CD4-positive, alpha-beta T cell treated with Interleukin-4 for 1 hour (primary cell): ENCODE measurements around the gene ZMYND19.
"Not testable (repeated sequence)": the region's sequence is repeated elsewhere in the genome, so short reads cannot be mapped to it uniquely, and the experiment has no call there.

Experiments used
- DNase-seq, 2 donors: peaks; one replicate each; pipeline ENCODE4 v3.0.0-alpha.2; 2020 to 2022

The ZMYND19 gene

DNA sequence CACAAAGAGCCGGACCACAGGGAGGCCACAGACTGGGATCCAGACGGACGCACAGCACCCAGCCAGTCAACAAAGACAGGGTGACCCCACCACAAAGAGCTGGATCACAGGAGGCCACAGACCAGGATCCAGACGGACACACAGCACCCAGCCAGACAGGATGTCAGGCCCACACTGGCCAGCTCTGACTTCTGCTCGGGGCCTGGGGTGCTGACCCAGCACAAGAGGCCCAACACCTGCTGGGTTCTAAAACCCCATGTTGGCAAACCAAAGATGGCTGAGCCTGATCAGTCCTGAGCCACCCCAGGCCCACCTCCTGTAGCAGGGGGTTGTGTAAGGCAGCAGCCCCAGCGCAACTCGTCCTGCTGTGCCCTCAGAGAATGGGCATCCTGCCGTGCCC, 6.4 kb downstream of the ZMYND19 start:
- no peak for DNase-seq

DNA sequence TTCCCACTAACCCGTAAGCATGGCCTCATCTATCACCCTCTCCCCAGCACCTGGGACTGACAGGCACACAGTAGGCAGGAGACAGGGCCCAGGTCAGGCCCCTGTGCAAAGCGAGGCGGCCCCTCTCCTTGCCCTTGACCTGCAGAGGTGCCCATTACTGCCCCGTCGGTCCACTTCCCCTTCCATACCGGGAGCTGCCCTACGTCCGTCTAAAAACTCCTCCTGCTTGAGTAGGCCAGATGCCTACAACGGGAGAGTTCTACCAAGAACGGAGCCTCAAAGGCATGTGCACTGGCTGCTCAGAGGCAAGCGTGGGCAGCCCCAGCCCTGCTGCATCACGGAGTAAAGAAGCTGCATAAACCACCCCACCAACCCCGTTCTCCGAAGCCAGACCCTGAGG, 7.0 kb downstream of the ZMYND19 start:
- DNase-seq: no peak

GRCh38 chr9:137582286-137582860, 7.9 kb downstream of the ZMYND19 start:
- peak in 1 of 2 donors; percentile 24 for DNase-seq

GRCh38 chr9:137581361-137582285, 8.7 kb downstream of the ZMYND19 start:
- no peak for DNase-seq

GRCh38 chr9:137580954-137581322, 9.4 kb downstream of the ZMYND19 start:
- no peak for DNase-seq

GRCh38 chr9:137580209-137580953, 9.9 kb downstream of the ZMYND19 start:
- DNase-seq: no peak

DNA sequence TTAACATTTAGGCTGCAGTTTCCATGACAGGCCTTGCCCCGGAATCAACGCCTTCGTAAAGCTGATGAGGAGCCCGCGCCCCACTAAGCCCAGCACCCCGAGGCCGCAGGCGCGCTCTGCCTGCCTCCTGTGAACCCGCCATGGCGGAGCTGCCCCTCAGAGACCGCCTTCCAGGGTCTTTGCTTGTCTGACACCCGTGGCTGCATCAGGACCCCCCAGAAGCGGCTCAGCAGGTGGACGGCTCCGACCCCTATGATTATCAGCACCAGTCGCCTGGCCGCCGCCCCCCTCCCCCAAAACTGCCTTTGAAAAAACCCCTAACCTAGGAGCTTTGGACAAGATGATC, 11.1 kb downstream of the ZMYND19 start:
- no peak for DNase-seq

DNA sequence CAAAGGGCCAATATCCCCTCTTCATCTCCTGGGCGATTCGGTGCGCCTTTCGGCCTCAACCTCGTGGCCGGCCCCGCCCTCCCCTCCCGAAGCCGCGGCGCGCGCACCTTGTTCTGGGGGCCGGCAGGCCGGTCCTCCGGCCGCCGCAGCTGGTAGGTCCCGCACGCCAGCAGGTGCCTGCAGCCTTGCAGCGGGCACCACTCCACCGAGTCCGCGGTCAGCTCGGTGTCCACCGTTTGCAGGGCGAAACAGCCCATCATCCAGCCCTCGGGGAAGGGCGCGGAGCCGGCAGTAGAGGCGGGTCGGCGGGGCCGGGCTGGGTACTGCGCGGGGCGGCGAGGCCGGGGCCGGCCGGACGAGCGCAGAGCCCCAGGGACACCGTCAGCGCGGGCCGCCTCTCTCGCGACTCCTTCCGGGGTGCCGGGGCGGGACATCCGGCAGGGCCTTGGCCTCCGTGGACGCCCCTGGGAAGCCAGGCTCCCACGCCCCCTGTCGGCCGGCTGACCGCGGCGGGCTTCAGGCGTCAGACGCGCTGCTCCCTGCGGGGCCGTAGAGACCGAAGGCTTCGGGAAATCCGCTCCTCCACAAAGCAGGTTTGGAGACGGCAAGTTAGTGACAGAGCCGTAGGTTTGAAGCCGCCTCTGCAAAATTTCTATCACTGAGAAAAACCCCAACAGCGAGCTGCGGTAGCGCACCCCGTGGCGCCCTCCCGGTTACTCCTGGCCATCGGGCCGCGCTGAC, 11.6 kb downstream of the ZMYND19 start, which contains the start of gene DPH7:
TSS of gene DPH7 (minus strand) at position 408 of the 741 bp plus-strand sequence. CDS start at position 260, 148 bp downstream.
- DNase-seq: peak; percentile 92 to 93

- peak in 1 of 2 donors; percentile 6 for DNase-seq
Measured at GRCh38 chr9:137575716-137576411, 14.4 kb downstream of the ZMYND19 start.

DNA sequence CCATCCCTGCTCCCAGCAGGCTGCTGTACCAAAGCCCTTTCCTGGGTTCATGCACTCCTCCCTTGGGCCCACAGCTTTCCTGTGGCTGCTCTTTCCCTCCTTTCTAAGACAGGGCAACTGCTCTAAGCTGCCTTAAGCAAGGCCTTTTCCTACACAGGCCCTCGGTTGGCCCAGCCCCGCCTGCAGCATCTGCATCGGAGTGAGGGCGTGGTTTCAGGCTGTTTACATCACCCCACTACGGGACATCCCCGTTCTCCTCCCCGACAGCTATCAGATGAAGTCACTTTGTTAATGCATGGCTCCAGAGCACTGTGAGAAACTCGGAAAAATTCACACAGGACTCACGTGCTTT, 15.0 kb downstream of the ZMYND19 start:
- DNase-seq: peak in 1 of 2 donors; percentile 34

DNA sequence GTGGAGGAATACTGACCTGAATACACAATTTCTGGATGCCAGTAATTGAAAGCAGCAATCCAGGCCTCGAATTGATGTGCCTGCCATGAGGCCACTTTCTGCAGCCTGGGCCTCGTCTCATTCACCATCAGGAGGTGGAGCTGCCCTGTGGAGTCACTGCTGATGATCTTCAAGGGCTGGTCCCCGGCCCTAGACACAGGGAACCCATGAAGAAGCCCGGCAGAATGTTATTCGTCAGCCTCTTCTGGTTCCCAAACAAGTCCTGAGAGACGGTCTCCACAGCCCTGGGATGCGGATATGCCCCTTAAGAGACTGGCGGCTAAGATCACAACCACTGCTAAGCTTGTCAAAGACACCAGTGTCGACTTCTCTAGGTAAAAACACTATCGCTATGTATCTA, 16.1 kb downstream of the ZMYND19 start:
- no peak for DNase-seq

- DNase-seq: no peak
Measured at GRCh38 chr9:137570566-137570965, 19.7 kb downstream of the ZMYND19 start.

DNA sequence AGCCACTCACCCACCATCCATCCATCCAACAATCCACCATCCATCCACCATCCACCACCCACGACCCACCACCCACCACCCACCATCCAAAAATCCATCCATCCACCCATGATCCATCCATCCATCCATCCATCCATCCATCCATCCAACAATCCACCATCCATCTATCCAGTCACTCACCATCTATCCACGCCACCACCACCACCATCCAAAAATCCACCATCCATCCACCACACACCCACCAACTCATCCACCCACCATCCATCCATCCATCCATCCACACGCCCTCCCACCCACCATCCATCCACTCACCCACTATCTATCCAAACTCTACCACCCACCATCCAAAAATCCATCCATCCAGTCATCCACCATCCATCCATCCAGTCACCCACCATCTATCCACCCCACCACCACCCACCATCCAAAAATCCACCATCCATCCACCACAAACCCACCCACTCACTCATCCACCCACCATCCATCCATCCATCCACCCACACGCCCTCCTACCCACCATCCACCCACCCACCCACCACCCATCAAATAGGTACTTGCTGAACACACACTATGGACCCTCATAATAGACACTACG, 20.6 kb downstream of the ZMYND19 start:
- no peak for DNase-seq

- DNase-seq: not testable (repeated sequence)
Measured at GRCh38 chr9:137568445-137568844, 21.9 kb downstream of the ZMYND19 start.

GRCh38 chr9:137564817-137565411, 25.4 kb downstream of the ZMYND19 start:
- DNase-seq: no peak

- no peak for DNase-seq
Measured at GRCh38 chr9:137564134-137564533, 26.2 kb downstream of the ZMYND19 start.

- DNase-seq: no peak
Measured at GRCh38 chr9:137558127-137558526, 32.2 kb downstream of the ZMYND19 start.

GRCh38 chr9:137556069-137556838, 34.1 kb downstream of the ZMYND19 start:
- DNase-seq: no peak

DNA sequence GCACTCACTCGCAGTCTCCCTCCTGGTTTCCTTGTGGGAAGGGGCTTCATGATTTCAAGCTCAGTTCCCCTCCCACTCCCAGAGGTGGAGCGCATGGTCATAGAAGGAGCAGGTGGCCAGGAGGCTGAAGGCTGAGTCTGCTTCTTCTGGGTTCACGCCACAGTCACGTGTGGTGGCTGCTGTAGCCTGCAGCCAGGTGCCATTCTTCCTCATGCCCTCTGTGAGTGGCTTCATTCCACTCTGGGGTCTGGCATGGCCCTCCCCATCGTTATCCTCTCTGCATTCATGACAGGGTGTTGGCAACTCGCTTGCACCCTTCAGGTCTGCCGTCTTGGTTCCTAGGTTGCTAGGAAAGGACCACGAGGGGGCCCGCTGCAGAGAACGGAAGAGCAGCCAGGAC, 35.1 kb downstream of the ZMYND19 start:
- DNase-seq: no peak

GRCh38 chr9:137554349-137554748, 36.0 kb downstream of the ZMYND19 start:
- DNase-seq: no peak

GRCh38 chr9:137553654-137554053, 36.7 kb downstream of the ZMYND19 start:
- not testable (repeated sequence) for DNase-seq
